Loucy (cell line): Measurements from ENCODE around the gene MRPL16.

Experiments
- CTCF ChIP-seq: fragments of 200-600 bp; sonication (generic); conservative IDR thresholded peaks from 2 replicates; pipeline ENCODE4 v1.5.1; 2014; ENCODE audit warnings: mild to moderate bottlenecking, antibody characterized with exemption, low read length
- EZH2phosphoT487 ChIP-seq: fragments of 200-600 bp; IDR thresholded peaks from 2 replicates; pipeline ENCODE4 v1.6.1; 2018; ENCODE audit warnings: antibody characterized with exemption, mild to moderate bottlenecking, moderate library complexity, borderline replicate concordance

GRCh38 chr11:59773083-59773440 is 37.5 kb downstream of the MRPL16 start:
- TF ChIP-seq EZH2phosphoT487 (no peak), CTCF (no peak)
